IPS-20b (cell line): ENCODE data around the gene GLT6D1.

ENCODE experiments used
- H3K27ac ChIP-seq: one replicate; pipeline ENCODE4 v1.5.1; 2013; ENCODE audit warnings: low read length
- H3K27me3 ChIP-seq: 2 replicates; pipeline ENCODE4 v1.6.1; 2013; ENCODE audit warnings: mild to moderate bottlenecking, low read length, inconsistent platforms; ENCODE audit not compliant: insufficient read depth
- H3K36me3 ChIP-seq: 2 replicates; pipeline ENCODE4 v1.6.1; 2013; ENCODE audit warnings: low read depth, mild to moderate bottlenecking, inconsistent platforms, low read length, moderate library complexity; ENCODE audit not compliant: insufficient read depth
- H3K4me1 ChIP-seq: 2 replicates; pipeline ENCODE4 v1.6.1; 2013; ENCODE audit warnings: mild to moderate bottlenecking, control low read depth, inconsistent platforms, low read length, moderate library complexity; ENCODE audit not compliant: insufficient read depth
- H3K4me3 ChIP-seq: 2 replicates; pipeline ENCODE4 v1.5.1; 2013; ENCODE audit warnings: mild to moderate bottlenecking, low read length, inconsistent platforms
- H3K9ac ChIP-seq: 2 replicates; pipeline ENCODE4 v1.6.1; 2013; ENCODE audit warnings: low read depth, mild to moderate bottlenecking, inconsistent platforms, low read length, moderate library complexity
- H3K9me3 ChIP-seq: 2 replicates; pipeline ENCODE4 v1.6.1; 2013; ENCODE audit warnings: mild to moderate bottlenecking, low read depth, low read length, inconsistent platforms; ENCODE audit not compliant: insufficient read depth

The GLT6D1 gene

GRCh38 chr9:135602789-135603481 lies 36.4 kb downstream of the GLT6D1 start:
- Histone ChIP-seq H3K9me3 (no peaks in the 10 kb centered on the region), H3K27me3 (no peaks in the 10 kb centered on the region), H3K9ac (no peak overlapping the region), H3K4me1 (no peaks in the 10 kb centered on the region), H3K36me3 (no peaks in the 10 kb centered on the region), H3K27ac (no peak overlapping the region), H3K4me3 (no peak overlapping the region)

GRCh38 chr9:135601988-135602387 lies 37.4 kb downstream of the GLT6D1 start:
- Histone ChIP-seq H3K27ac (no peak overlapping the region), H3K9ac (no peak overlapping the region), H3K4me3 (no peak overlapping the region), H3K36me3 (no peaks in the 10 kb centered on the region), H3K9me3 (no peaks in the 10 kb centered on the region), H3K27me3 (no peaks in the 10 kb centered on the region), H3K4me1 (no peaks in the 10 kb centered on the region)

GRCh38 chr9:135600296-135600817 lies 39.0 kb downstream of the GLT6D1 start:
- Histone ChIP-seq H3K27ac (no peak overlapping the region), H3K27me3 (no peaks in the 10 kb centered on the region), H3K9ac (no peak overlapping the region), H3K9me3 (no peaks in the 10 kb centered on the region; the same call in 1 of the 2 replicates), H3K36me3 (no peaks in the 10 kb centered on the region), H3K4me1 (no peaks in the 10 kb centered on the region), H3K4me3 (no peak overlapping the region)

GRCh38 chr9:135596211-135596610 lies 43.1 kb downstream of the GLT6D1 start:
- Histone ChIP-seq H3K27ac (no peak overlapping the region), H3K9ac (no peak overlapping the region), H3K4me3 (no peak overlapping the region), H3K4me1 (no peaks in the 10 kb centered on the region), H3K27me3 (no peaks in the 10 kb centered on the region), H3K9me3 (no peaks in the 10 kb centered on the region; the same call in 1 of the 2 replicates), H3K36me3 (no peaks in the 10 kb centered on the region)

GRCh38 chr9:135592625-135593024 lies 46.7 kb downstream of the GLT6D1 start:
- H3K27me3 ChIP-seq, result no peaks in the 10 kb centered on the region
- no peak overlapping the region for H3K27ac ChIP-seq
- H3K4me3 ChIP-seq, result no peak overlapping the region
- H3K9ac ChIP-seq, result no peak overlapping the region
- H3K36me3 ChIP-seq, result no peaks in the 10 kb centered on the region
- no peaks in the 10 kb centered on the region for H3K4me1 ChIP-seq
- H3K9me3 ChIP-seq, result no peaks in the 10 kb centered on the region; the same call in 1 of the 2 replicates

GRCh38 chr9:135592331-135592590 lies 47.1 kb downstream of the GLT6D1 start:
- no peak overlapping the region for H3K9ac ChIP-seq
- no peaks in the 10 kb centered on the region for H3K36me3 ChIP-seq
- no peak overlapping the region for H3K4me3 ChIP-seq
- no peaks in the 10 kb centered on the region for H3K27me3 ChIP-seq
- H3K27ac ChIP-seq, result no peak overlapping the region
- H3K9me3 ChIP-seq, result no peaks in the 10 kb centered on the region; the same call in 1 of the 2 replicates
- H3K4me1 ChIP-seq, result no peaks in the 10 kb centered on the region

- no peak overlapping the region for H3K27ac ChIP-seq
- H3K36me3 ChIP-seq, result no peaks in the 10 kb centered on the region
- no peaks in the 10 kb centered on the region for H3K27me3 ChIP-seq
- no peaks in the 10 kb centered on the region for H3K4me1 ChIP-seq
- H3K9ac ChIP-seq, result no peak overlapping the region
- H3K9me3 ChIP-seq, result no peaks in the 10 kb centered on the region; the same call in 1 of the 2 replicates
- no peak overlapping the region for H3K4me3 ChIP-seq
Measured at GRCh38 chr9:135591506-135592330, 47.6 kb downstream of the GLT6D1 start.

GRCh38 chr9:135590486-135591079 lies 48.8 kb downstream of the GLT6D1 start:
- Histone ChIP-seq H3K27ac (no peak overlapping the region), H3K36me3 (no peaks in the 10 kb centered on the region), H3K27me3 (no peaks in the 10 kb centered on the region), H3K9ac (no peak overlapping the region), H3K9me3 (no peaks in the 10 kb centered on the region; the same call in 1 of the 2 replicates), H3K4me1 (no peaks in the 10 kb centered on the region), H3K4me3 (no peak overlapping the region)

GRCh38 chr9:135589596-135590485 lies 49.5 kb downstream of the GLT6D1 start:
- Histone ChIP-seq H3K27me3 (no peaks in the 10 kb centered on the region), H3K4me3 (no peak overlapping the region), H3K27ac (no peak overlapping the region), H3K9ac (no peak overlapping the region), H3K9me3 (no peaks in the 10 kb centered on the region), H3K36me3 (no peaks in the 10 kb centered on the region), H3K4me1 (no peaks in the 10 kb centered on the region)

- H3K27me3 ChIP-seq, result no peaks in the 10 kb centered on the region
- H3K4me1 ChIP-seq, result no peaks in the 10 kb centered on the region
- no peaks in the 10 kb centered on the region for H3K9me3 ChIP-seq
- H3K36me3 ChIP-seq, result no peaks in the 10 kb centered on the region
- H3K9ac ChIP-seq, result no peak overlapping the region
- no peak overlapping the region for H3K27ac ChIP-seq
- no peak overlapping the region for H3K4me3 ChIP-seq
Measured at GRCh38 chr9:135588886-135589595, 50.3 kb downstream of the GLT6D1 start.

GRCh38 chr9:135588371-135588770 lies 51.0 kb downstream of the GLT6D1 start:
- H3K36me3 ChIP-seq, result no peaks in the 10 kb centered on the region
- no peak overlapping the region for H3K27ac ChIP-seq
- H3K4me3 ChIP-seq, result no peak overlapping the region
- H3K4me1 ChIP-seq, result no peaks in the 10 kb centered on the region
- no peak overlapping the region for H3K9ac ChIP-seq
- H3K9me3 ChIP-seq, result no peaks in the 10 kb centered on the region
- no peaks in the 10 kb centered on the region for H3K27me3 ChIP-seq
